ENCODE results near the gene BCL7A.

DNA sequence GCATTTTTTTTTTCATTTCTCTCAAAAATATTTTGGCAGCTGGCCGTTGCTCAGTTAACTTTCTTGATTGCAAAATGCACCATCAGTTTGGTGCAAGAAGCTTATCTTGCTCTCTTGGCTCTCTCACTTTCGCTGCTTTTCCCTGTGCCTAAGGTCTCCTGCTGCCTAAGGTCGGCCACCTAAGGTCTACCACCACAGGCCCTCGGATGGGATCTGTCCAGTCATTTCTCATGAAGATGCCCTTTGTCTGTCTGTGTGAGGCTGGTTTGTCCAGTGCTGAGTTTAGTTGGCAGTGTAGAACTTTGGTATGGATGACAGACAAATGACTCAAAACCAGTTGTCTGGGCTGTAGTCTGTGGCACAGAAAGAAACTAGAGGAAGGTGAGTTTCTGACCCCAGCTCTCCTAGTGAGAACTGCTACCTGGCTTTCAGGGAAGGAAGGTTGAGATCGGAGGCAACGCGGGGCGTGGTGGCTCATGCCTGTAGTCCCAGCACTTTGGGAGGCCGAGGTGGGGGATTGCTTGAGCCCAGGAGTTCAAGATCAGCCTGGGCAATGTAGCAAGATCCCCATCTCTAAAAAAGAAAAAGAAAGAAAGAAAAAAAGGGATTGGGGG is 59.5 kb downstream of the BCL7A start:
- TF ChIP-seq, protein P1, sequence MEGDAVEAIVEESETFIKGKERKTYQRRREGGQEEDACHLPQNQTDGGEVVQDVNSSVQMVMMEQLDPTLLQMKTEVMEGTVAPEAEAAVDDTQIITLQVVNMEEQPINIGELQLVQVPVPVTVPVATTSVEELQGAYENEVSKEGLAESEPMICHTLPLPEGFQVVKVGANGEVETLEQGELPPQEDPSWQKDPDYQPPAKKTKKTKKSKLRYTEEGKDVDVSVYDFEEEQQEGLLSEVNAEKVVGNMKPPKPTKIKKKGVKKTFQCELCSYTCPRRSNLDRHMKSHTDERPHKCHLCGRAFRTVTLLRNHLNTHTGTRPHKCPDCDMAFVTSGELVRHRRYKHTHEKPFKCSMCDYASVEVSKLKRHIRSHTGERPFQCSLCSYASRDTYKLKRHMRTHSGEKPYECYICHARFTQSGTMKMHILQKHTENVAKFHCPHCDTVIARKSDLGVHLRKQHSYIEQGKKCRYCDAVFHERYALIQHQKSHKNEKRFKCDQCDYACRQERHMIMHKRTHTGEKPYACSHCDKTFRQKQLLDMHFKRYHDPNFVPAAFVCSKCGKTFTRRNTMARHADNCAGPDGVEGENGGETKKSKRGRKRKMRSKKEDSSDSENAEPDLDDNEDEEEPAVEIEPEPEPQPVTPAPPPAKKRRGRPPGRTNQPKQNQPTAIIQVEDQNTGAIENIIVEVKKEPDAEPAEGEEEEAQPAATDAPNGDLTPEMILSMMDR (conservative IDR thresholded peaks at IDR 0.05; ENCODE audit: low read length) = no peak
- TF ChIP-seq EZH2phosphoT487 (IDR thresholded peaks at IDR 0.05; ENCODE audit: borderline replicate concordance) = no peak
